HFFc6 (cell line): Measurements from ENCODE around the gene SENP5. TPM values are rescaled to one million over a fixed set of nuclear protein-coding genes. Genes with fewer than 3 reads are reported as not detected.
"Not testable (repeated sequence)": the region's sequence is repeated elsewhere in the genome, so short reads cannot be mapped to it uniquely, and the experiment has no call there.

Experiments used
- DNase-seq: peaks from one replicate; pipeline ENCODE4 v3.0.0-alpha.2; 2018
- H3K27ac Mint-ChIP-seq: 2 replicates; pipeline ENCODE4 v1.8.0; 2020; ENCODE audit warnings: mild to moderate bottlenecking, mixed read lengths
- H3K27me3 Mint-ChIP-seq: 2 replicates; pipeline ENCODE4 v1.8.0; 2021; ENCODE audit warnings: mild to moderate bottlenecking, moderate library complexity, mixed read lengths; ENCODE audit not compliant: insufficient read depth
- H3K36me3 Mint-ChIP-seq: 2 replicates; pipeline ENCODE4 v1.8.0; 2021; ENCODE audit warnings: low read depth, mixed read lengths
- H3K4me1 Mint-ChIP-seq: 2 replicates; pipeline ENCODE4 v1.8.0; 2020; ENCODE audit warnings: low read depth, mixed read lengths
- H3K4me3 Mint-ChIP-seq: 2 replicates; pipeline ENCODE4 v1.8.0; 2020; ENCODE audit warnings: mild to moderate bottlenecking, moderate library complexity, mixed read lengths
- H3K9me3 Mint-ChIP-seq: 2 replicates; pipeline ENCODE4 v1.8.0; 2020; ENCODE audit warnings: mild to moderate bottlenecking, mixed read lengths
- long read RNA-seq: library from polyadenylated mRNA; unstranded; transcript quantifications from one replicate; pipeline ENCODE4 v2.0.0, GENCODE V29; 2019
- total RNA-seq, 6 experiments: library from RNA; stranded (reverse); fragmentation: NEBNext Ultra II Directional; extraction: Animal tissue kit (Norgen Biotek cat#: 25700); gene quantifications; 2 replicates in 1 of 6; 3 replicates in 5 of 6; pipeline ENCODE4 v1.2.3, GENCODE V29; 2021
- TF ChIP-seq, protein P1 (sequence below): fragments of 200-600 bp; sonication (generic); IDR thresholded peaks from 2 replicates; pipeline ENCODE4 v1.5.0; 2021; ENCODE audit warnings: antibody characterized with exemption, mild to moderate bottlenecking

Gene SENP5, protein sequence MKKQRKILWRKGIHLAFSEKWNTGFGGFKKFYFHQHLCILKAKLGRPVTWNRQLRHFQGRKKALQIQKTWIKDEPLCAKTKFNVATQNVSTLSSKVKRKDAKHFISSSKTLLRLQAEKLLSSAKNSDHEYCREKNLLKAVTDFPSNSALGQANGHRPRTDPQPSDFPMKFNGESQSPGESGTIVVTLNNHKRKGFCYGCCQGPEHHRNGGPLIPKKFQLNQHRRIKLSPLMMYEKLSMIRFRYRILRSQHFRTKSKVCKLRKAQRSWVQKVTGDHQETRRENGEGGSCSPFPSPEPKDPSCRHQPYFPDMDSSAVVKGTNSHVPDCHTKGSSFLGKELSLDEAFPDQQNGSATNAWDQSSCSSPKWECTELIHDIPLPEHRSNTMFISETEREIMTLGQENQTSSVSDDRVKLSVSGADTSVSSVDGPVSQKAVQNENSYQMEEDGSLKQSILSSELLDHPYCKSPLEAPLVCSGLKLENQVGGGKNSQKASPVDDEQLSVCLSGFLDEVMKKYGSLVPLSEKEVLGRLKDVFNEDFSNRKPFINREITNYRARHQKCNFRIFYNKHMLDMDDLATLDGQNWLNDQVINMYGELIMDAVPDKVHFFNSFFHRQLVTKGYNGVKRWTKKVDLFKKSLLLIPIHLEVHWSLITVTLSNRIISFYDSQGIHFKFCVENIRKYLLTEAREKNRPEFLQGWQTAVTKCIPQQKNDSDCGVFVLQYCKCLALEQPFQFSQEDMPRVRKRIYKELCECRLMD
- 10 to 100 TPM; 25.2 to 33.0 (median 29.1) TPM for total RNA-seq
- long read RNA-seq, full-length matches to known transcripts: 6 of 47 reads
- long read RNA-seq, partial matches to known transcripts: 3 of 47 reads
- long read RNA-seq, other reads (novel, unspliced or antisense): 38 of 47 reads

DNA sequence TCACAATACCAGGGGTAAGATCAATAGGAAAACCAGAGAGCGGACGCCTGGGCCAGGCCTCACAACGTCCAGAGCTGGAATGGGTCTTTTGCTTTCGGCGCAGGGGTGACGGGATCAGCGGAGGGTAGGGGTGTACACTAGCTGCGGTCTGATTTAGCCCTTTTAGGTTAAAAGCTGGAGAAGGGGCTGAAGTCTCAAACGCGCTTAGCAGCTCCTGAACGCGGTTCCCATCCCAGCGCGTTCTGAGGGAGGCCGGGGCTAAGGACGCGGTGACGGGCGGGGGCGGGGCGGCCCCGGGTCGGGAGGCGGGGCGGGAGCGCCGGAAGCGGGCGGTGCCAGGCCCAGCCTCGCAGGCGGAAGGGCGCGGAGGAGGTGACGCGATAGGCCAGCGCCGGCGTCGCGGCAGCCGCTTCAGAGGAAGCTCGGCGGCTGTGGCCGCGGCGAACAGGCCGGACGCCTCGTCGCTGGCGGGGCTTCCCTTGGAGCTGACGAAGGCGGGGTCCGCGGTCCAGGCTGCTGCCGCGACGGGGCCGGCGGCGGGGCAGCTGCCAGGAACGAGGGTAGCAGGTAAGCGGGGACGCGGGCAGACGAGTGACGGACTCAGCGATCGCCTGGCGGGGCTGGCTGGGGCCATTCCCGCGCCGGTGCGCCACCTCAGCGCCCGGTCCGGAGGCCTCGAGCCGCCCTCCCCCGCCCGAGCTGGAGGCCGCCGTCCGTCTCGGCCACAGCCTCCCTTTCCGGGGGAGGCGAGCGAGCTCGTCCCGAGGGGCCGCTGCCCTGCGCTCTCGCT, at the start of gene SENP5:
SENP5 (plus strand) TSS at position 414 of the 790 bp plus-strand sequence. CDS start 17,262 bp downstream, outside the sequence.
- H3K4me1 Mint-ChIP-seq: peaks cover 23% of the 10 kb centered on the region
- peak within 1 kb of the TSS; percentile 96 for H3K27ac Mint-ChIP-seq
- peaks cover 12% of the 10 kb centered on the region for H3K9me3 Mint-ChIP-seq
- peaks cover 8% of the 10 kb centered on the region for H3K36me3 Mint-ChIP-seq
- TF ChIP-seq, protein P1, sequence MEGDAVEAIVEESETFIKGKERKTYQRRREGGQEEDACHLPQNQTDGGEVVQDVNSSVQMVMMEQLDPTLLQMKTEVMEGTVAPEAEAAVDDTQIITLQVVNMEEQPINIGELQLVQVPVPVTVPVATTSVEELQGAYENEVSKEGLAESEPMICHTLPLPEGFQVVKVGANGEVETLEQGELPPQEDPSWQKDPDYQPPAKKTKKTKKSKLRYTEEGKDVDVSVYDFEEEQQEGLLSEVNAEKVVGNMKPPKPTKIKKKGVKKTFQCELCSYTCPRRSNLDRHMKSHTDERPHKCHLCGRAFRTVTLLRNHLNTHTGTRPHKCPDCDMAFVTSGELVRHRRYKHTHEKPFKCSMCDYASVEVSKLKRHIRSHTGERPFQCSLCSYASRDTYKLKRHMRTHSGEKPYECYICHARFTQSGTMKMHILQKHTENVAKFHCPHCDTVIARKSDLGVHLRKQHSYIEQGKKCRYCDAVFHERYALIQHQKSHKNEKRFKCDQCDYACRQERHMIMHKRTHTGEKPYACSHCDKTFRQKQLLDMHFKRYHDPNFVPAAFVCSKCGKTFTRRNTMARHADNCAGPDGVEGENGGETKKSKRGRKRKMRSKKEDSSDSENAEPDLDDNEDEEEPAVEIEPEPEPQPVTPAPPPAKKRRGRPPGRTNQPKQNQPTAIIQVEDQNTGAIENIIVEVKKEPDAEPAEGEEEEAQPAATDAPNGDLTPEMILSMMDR: peak; percentile 14; the same call in 1 of the 2 replicates
- peak; percentile 80 for DNase-seq
- H3K27me3 Mint-ChIP-seq: no peaks in the 10 kb centered on the region
- H3K4me3 Mint-ChIP-seq: peak within 1 kb of the TSS; percentile 99

DNA sequence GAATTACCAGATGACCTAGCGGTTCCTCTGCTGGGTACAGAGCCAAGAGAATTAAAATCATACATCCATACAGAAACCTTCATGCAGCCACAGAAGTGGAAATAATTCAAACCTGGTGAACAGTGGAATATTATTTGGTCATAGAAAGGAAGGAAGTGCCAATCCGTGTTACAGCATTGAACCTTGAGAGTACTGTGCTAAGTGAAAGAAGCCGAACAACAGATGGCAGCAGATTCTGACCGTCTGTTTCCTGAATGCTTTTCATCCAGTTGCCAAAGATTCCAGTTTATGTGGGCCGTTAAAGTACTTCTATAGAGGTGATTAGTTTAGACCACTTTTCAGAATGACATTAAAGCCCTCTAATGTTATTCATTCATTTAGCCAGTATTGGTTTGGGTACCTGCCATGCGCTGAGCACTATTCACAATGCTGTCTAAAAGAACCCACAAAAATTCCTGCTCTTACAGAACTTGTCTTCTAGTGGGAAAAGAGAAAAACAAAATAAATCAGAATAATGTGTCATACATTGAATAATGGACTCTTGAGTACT, 45.8 kb upstream of the SENP5 start:
- DNase-seq: no peak
- Mint-ChIP-seq H3K9me3 (no peaks in the 10 kb centered on the region), H3K4me3 (no peak overlapping the region), H3K27me3 (no peaks in the 10 kb centered on the region; the same call in none of the 2 replicates), H3K36me3 (peaks cover 37% of the 10 kb centered on the region), H3K27ac (no peak overlapping the region), H3K4me1 (no peaks in the 10 kb centered on the region)
- TF ChIP-seq, protein P1: no peak

DNA sequence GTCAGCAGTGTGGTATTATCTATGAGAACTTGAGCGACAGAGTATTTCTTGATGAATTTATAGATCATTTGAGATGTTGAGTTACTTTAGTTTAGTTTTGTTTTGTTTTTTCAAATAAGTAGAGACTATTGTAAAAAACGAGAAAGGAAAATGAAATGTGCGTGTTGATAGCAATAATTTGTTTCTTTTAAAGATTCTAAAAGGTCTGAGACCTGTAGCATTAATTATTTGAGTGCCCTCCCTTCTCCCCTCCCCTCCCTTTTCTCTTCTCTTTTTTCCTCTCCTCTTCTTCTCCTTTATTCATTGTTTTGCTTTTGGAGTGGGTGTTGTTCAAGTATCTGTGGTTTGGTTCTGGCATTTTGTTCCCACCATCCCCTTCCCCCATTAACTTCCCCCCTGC, 38.1 kb upstream of the SENP5 start:
- not testable (repeated sequence) for H3K27me3 Mint-ChIP-seq, H3K27ac Mint-ChIP-seq, H3K9me3 Mint-ChIP-seq, H3K36me3 Mint-ChIP-seq, DNase-seq, H3K4me1 Mint-ChIP-seq, H3K4me3 Mint-ChIP-seq

DNA sequence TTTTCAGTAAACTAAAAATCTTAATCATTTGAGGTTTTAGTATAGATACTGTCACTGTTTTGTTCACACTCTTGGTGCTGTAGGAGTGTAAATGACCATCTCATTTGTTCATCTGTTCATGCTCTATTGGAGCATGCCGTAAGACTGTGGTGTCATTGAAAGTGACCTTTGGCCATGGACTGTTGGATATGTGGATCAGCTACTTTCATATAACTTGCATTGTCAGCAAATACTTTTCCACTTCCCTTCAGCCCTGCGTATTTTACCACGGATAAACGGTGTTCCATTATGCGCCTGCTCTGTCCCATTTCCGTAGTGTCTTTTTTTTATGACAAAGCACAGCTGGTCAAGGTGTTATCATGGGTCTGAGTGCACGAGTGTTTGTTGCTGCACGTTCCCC, 32.6 kb upstream of the SENP5 start:
- no peak overlapping the region for H3K27ac Mint-ChIP-seq
- H3K4me3 Mint-ChIP-seq: no peak overlapping the region
- DNase-seq: no peak
- no peaks in the 10 kb centered on the region for H3K9me3 Mint-ChIP-seq
- TF ChIP-seq, protein P1: no peak
- no peaks in the 10 kb centered on the region for H3K4me1 Mint-ChIP-seq
- peaks cover 2% of the 10 kb centered on the region for H3K27me3 Mint-ChIP-seq
- H3K36me3 Mint-ChIP-seq: no peaks in the 10 kb centered on the region

DNA sequence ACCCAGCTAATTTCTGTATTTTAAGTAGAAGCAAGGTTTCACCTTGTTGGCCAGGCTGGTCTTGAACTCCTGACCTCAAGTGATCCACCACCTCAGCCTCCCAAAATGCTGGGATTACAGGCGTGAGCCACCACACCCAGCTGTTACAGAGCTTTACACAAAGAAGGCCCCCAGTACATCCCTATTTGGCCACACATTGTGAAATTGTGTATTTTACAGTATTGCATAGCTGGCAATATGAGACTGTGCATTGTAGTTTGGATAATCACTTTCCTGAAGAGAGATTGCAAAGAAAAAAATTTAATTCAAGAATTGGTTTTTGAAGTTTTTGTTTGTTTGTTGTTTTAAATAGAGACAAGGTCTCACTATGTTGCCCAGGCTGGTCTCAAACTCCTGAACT, 31.1 kb upstream of the SENP5 start:
- H3K27me3 Mint-ChIP-seq, H3K9me3 Mint-ChIP-seq, DNase-seq, H3K4me3 Mint-ChIP-seq, H3K36me3 Mint-ChIP-seq, H3K4me1 Mint-ChIP-seq, H3K27ac Mint-ChIP-seq: not testable (repeated sequence)
